SU-DHL-6 (cell line): Measurements from ENCODE around the gene BCAN.

Experiments used
- CTCF ChIP-seq: fragments of 200-600 bp; sonication (generic); IDR thresholded peaks from one replicate; pipeline ENCODE4 v1.5.1; 2017; ENCODE audit warnings: antibody characterized with exemption, mild to moderate bottlenecking, low read length, moderate library complexity; ENCODE audit not compliant: insufficient read depth, poor library complexity, severe bottlenecking
- EZH2phosphoT487 ChIP-seq: fragments of 200-600 bp; sonication (generic), shearing (Covaris generic); conservative IDR thresholded peaks from 2 replicates; pipeline ENCODE4 v1.6.1; 2018; ENCODE audit warnings: mild to moderate bottlenecking, antibody characterized with exemption, low read length, moderate library complexity, mixed read lengths

GRCh38 chr1:156659661-156659987 is 17.7 kb downstream of the BCAN start:
- no peak for TF ChIP-seq CTCF
- no peak for TF ChIP-seq EZH2phosphoT487
